H1 (cell line): ENCODE results near the gene CCR8. TPM values are rescaled to one million over a fixed set of nuclear protein-coding genes. Genes with fewer than 3 reads are reported as not detected.
A peak's percentile ranks its signal among the peaks of the same experiment; 100 is the strongest.

Source experiments
- CTCF ChIA-PET: fragments of 300-600 bp; sonication (Branson Sonifier 250); formaldehyde crosslinking; loops from one replicate; lab custom pipeline; 2021; ENCODE audit not compliant: partially characterized antibody; lab: Charles Lee
- POLR2A ChIA-PET: fragments of 300-600 bp; sonication (Branson Sonifier 250); formaldehyde crosslinking; loops from one replicate; lab custom pipeline; 2021; ENCODE audit warnings: inconsistent platforms; ENCODE audit not compliant: partially characterized antibody; lab: Charles Lee
- DNase-seq, 2 experiments: peaks; one replicate each; pipeline versions ENCODE4 v3.0.0 to v3.0.0-alpha.2; 2010 to 2022; ENCODE audit warnings: low spot score in 2 of 2, low read depth in 1 of 2, mixed read lengths in 1 of 2
- FAIRE-seq: peaks from 2 replicates; lab custom pipeline; 2011; peaks lifted over from hg19 to GRCh38; lab: Jason Lieb, UNC
- H2AFZ ChIP-seq: 2 replicates; pipeline ENCODE4 v1.8.1; 2012; ENCODE audit warnings: low read length, inconsistent platforms
- H2AK5ac ChIP-seq: 2 replicates; pipeline ENCODE4 v1.6.1; 2013; ENCODE audit warnings: low read depth, low read length
- H2BK120ac ChIP-seq: replicated peaks from 2 replicates; pipeline ENCODE3; 2013; ENCODE audit warnings: low read depth, low read length, inconsistent platforms
- H2BK12ac ChIP-seq: 2 replicates; pipeline ENCODE4 v1.6.1; 2013; ENCODE audit warnings: low read depth, low read length
- H2BK15ac ChIP-seq: 2 replicates; pipeline ENCODE4 v1.6.1; 2013; ENCODE audit warnings: low read length
- H2BK20ac ChIP-seq: 2 replicates; pipeline ENCODE4 v1.6.1; 2013; ENCODE audit warnings: low read length
- H2BK5ac ChIP-seq: 2 replicates; pipeline ENCODE4 v1.6.1; 2013; ENCODE audit warnings: low read depth, low read length
- H3K14ac ChIP-seq: 2 replicates; pipeline ENCODE4 v1.6.1; 2013; ENCODE audit warnings: inconsistent platforms; ENCODE audit not compliant: insufficient read length
- H3K18ac ChIP-seq: 2 replicates; pipeline ENCODE4 v1.6.1; 2013; ENCODE audit warnings: low read length; ENCODE audit errors: extremely low read depth
- H3K23ac ChIP-seq: 2 replicates; pipeline ENCODE4 v1.6.1; 2013; ENCODE audit warnings: inconsistent platforms; ENCODE audit not compliant: insufficient read length
- H3K23me2 ChIP-seq: 2 replicates; pipeline ENCODE4 v1.6.1; 2013; ENCODE audit warnings: low read depth, low read length
- H3K27ac ChIP-seq: 2 replicates; pipeline ENCODE4 v1.6.1; 2011; ENCODE audit warnings: low read depth, low read length, inconsistent platforms
- H3K27me3 ChIP-seq, 4 experiments: replicated peaks in 1 of 4; 1 replicate in 1 of 4; 2 replicates in 3 of 4; pipeline versions ENCODE4 v1.6.1 to v1.8.1; 2011 to 2013; ENCODE audit warnings: low read length in 3 of 4, mild to moderate bottlenecking in 3 of 4, inconsistent platforms in 2 of 4, mixed read lengths in 2 of 4, moderate library complexity in 1 of 4; ENCODE audit not compliant: control insufficient read depth in 3 of 4, insufficient read depth in 3 of 4; ENCODE audit errors: extremely low read depth in 1 of 4
- H3K36me3 ChIP-seq, 4 experiments: 2 replicates each; pipeline versions ENCODE4 v1.6.1 to v1.8.1; 2011 to 2013; ENCODE audit warnings: mild to moderate bottlenecking in 4 of 4, low read length in 3 of 4, moderate library complexity in 2 of 4, control low read depth in 1 of 4, inconsistent platforms in 1 of 4; ENCODE audit not compliant: insufficient read depth in 4 of 4, control insufficient read depth in 2 of 4
- H3K4ac ChIP-seq: replicated peaks from 2 replicates; pipeline ENCODE3; 2013; ENCODE audit warnings: low read length, low read depth, mixed read lengths, inconsistent platforms; ENCODE audit not compliant: insufficient read length
- H3K4me1 ChIP-seq, 4 experiments: replicated peaks in 1 of 4; 1 replicate in 1 of 4; 2 replicates in 3 of 4; pipeline versions ENCODE4 v1.6.1 to v1.8.1; 2011 to 2013; ENCODE audit warnings: low read length in 3 of 4, inconsistent platforms in 2 of 4, mixed read lengths in 1 of 4; ENCODE audit not compliant: insufficient read depth in 4 of 4, control insufficient read depth in 3 of 4
- H3K4me2 ChIP-seq, 2 experiments: 2 replicates each; pipeline versions ENCODE4 v1.6.1 to v1.8.1; 2011 to 2013; ENCODE audit warnings: low read depth in 2 of 2, low read length in 2 of 2, control low read depth in 1 of 2, inconsistent platforms in 1 of 2, mild to moderate bottlenecking in 1 of 2; ENCODE audit not compliant: insufficient read depth in 1 of 2
- H3K4me3 ChIP-seq, 4 experiments: fragments of 200-600, 300-600 bp in 1 of 4; sonication (generic), shearing (Covaris generic), sonication (Bioruptor Twin) in 1 of 4; 2 replicates each; pipeline versions ENCODE4 v1.5.1 to v1.8.1; 2011 to 2016; ENCODE audit warnings: low read length in 4 of 4, low read depth in 3 of 4, control low read depth in 2 of 4, inconsistent platforms in 2 of 4, mild to moderate bottlenecking in 2 of 4, mixed read lengths in 1 of 4, moderate library complexity in 1 of 4; ENCODE audit not compliant: insufficient read depth in 2 of 4; ENCODE audit errors: extremely low read depth in 1 of 4
- H3K56ac ChIP-seq: replicated peaks from 2 replicates; pipeline ENCODE3; 2013; ENCODE audit warnings: low read depth, mild to moderate bottlenecking, mixed read lengths, low read length, inconsistent platforms; ENCODE audit not compliant: insufficient read length
- H3K79me1 ChIP-seq: 2 replicates; pipeline ENCODE4 v1.6.1; 2013; ENCODE audit warnings: low read depth, low read length, control low read depth
- H3K79me2 ChIP-seq, 2 experiments: 2 replicates each; pipeline versions ENCODE4 v1.6.1 to v1.8.1; 2012 to 2013; ENCODE audit warnings: low read length in 2 of 2, mild to moderate bottlenecking in 2 of 2, inconsistent platforms in 1 of 2; ENCODE audit not compliant: insufficient read depth in 2 of 2, control insufficient read depth in 1 of 2
- H3K9ac ChIP-seq, 4 experiments: replicated peaks in 1 of 4; 1 replicate in 1 of 4; 2 replicates in 3 of 4; pipeline versions ENCODE4 v1.6.1 to v1.8.1; 2011 to 2013; ENCODE audit warnings: low read depth in 3 of 4, low read length in 3 of 4, control low read depth in 2 of 4, mild to moderate bottlenecking in 2 of 4, moderate library complexity in 2 of 4, inconsistent platforms in 1 of 4; ENCODE audit errors: extremely low read depth in 1 of 4
- H3K9me3 ChIP-seq, 2 experiments: 2 replicates each; pipeline versions ENCODE4 v1.6.1 to v1.8.1; 2012 to 2013; ENCODE audit warnings: mild to moderate bottlenecking in 2 of 2, moderate library complexity in 2 of 2, control low read depth in 1 of 2, inconsistent platforms in 1 of 2, low read depth in 1 of 2, low read length in 1 of 2, mixed read lengths in 1 of 2; ENCODE audit not compliant: insufficient read depth in 2 of 2
- H4K20me1 ChIP-seq, 2 experiments: replicated peaks in 1 of 2; 2 replicates each; pipeline versions ENCODE3 to v1.8.1; 2011 to 2013; ENCODE audit warnings: inconsistent platforms in 2 of 2, low read length in 2 of 2, mild to moderate bottlenecking in 1 of 2; ENCODE audit not compliant: insufficient read depth in 2 of 2, control insufficient read depth in 1 of 2
- H4K5ac ChIP-seq: 2 replicates; pipeline ENCODE4 v1.6.1; 2013; ENCODE audit warnings: low read length, low read depth, mixed read lengths, inconsistent platforms; ENCODE audit not compliant: insufficient read length
- H4K8ac ChIP-seq: 2 replicates; pipeline ENCODE4 v1.8.0; 2013; ENCODE audit warnings: mild to moderate bottlenecking, moderate library complexity, low read length, inconsistent platforms; ENCODE audit not compliant: insufficient read depth; ENCODE audit errors: extremely low read depth
- H4K91ac ChIP-seq: replicated peaks from 2 replicates; pipeline ENCODE3; 2013; ENCODE audit warnings: low read length, mixed read lengths, inconsistent platforms; ENCODE audit not compliant: insufficient read length
- SP2 ChIP-seq: IDR thresholded peaks from 2 replicates; pipeline ENCODE4 v1.6.1; 2012; ENCODE audit warnings: mild to moderate bottlenecking, low read length, inconsistent platforms
- WGBS, 2 experiments: shearing (Covaris generic) in 1 of 2; methylation state at CpG; one replicate each; pipeline versions ENCODE4 v1.1.6 to v1.1.7; 2013 to 2015; ENCODE audit warnings: low lambda C conversion rate in 2 of 2, mixed read lengths in 2 of 2, inconsistent platforms in 1 of 2, low coverage in 1 of 2, missing lambda C conversion rate in 1 of 2; ENCODE audit not compliant: insufficient replicate concordance in 2 of 2, insufficient coverage in 1 of 2, insufficient read length in 1 of 2; ENCODE audit errors: extremely low coverage in 1 of 2, missing lambda C conversion rate in 1 of 2; 5-methylcytosine and 5-hydroxymethylcytosine counted together
- polyA plus RNA-seq, 7 experiments: library from polyadenylated mRNA; depleted of rRNA in 3 of 7; stranded (reverse) in 5 of 7; unstranded in 2 of 7; fragments of >200 nt in 5 of 7; fragments of 200-250 nt in 2 of 7; gene quantifications; 1 replicate in 5 of 7; 2 replicates in 1 of 7; 4 replicates in 1 of 7; pipeline versions ENCODE4 v1.2.1 to v1.2.3, GENCODE V29; 2011 to 2013; ENCODE audit warnings: missing spikeins in 2 of 7, mixed read lengths in 2 of 7
- total RNA-seq: library from RNA; stranded (reverse); fragmentation: NEBNext Ultra II Directional; extraction: Animal tissue kit (Norgen Biotek cat#: 25700); gene quantifications from 2 replicates; pipeline ENCODE4 v1.2.1, GENCODE V29; 2021

Gene CCR8
- total and polyA plus RNA-seq, 2 of the 8 experiments (the other 6 are each of a cell fraction or from before 2014, with no cell fraction given): 0.35 TPM; not detected in 1

GRCh38 chr3:39347586-39347876, 18.0 kb downstream of the CCR8 start:
- H3K79me2 ChIP-seq: no peaks in the 10 kb centered on the region
- WGBS, 2 experiments: 87% methylated on average over 3 of the region's 3 CpGs; no CpG with 5 or more reads in 1 of the 2 experiments
- H2BK12ac ChIP-seq: no peak overlapping the region
- no peak overlapping the region for H3K23ac ChIP-seq
- FAIRE-seq (no peak), DNase-seq (no peak)
- H2BK20ac ChIP-seq: no peak overlapping the region
- peak overlapping the region; percentile 48 for H2BK120ac ChIP-seq
- no peak overlapping the region for H3K27ac ChIP-seq
- no peak for TF ChIP-seq SP2
- ChIA-PET POLR2A (interaction anchor here (0.8 to 2.1 kb wide), 2 partner anchors 57 to 60 kb away, joined by 3 to 12 read pairs; partner anchors contain the start of gene RPSA), CTCF (interaction anchor here (1.4 to 3.4 kb wide), 5 partner anchors 29 to 221 kb away, joined by 3 to 15 read pairs (median 8); no protein-coding TSS in a partner anchor)
- no peak overlapping the region for H4K5ac ChIP-seq
- H4K8ac ChIP-seq: no peak overlapping the region
- H3K27me3 ChIP-seq: no peaks in the 10 kb centered on the region
- no peak overlapping the region for H3K56ac ChIP-seq
- no peak overlapping the region for H2BK15ac ChIP-seq
- H3K36me3 ChIP-seq: no peaks in the 10 kb centered on the region
- H3K23me2 ChIP-seq: no peaks in the 10 kb centered on the region
- no peak overlapping the region for H2BK5ac ChIP-seq
- no peak overlapping the region for H3K4ac ChIP-seq
- H3K9me3 ChIP-seq: no peaks in the 10 kb centered on the region
- no peaks in the 10 kb centered on the region for H4K20me1 ChIP-seq
- H3K14ac ChIP-seq: no peak overlapping the region
- H3K9ac ChIP-seq: no peak overlapping the region
- no peaks in the 10 kb centered on the region for H3K79me1 ChIP-seq
- no peak overlapping the region for H2AK5ac ChIP-seq
- H3K4me2 ChIP-seq: no peak overlapping the region; a peak in 1 of 4 replicates
- H3K4me1 ChIP-seq: peaks cover 0 to 4% (median 1%) of the 10 kb centered on the region in 4 experiments; a peak in 2 of 7 replicates
- H3K18ac ChIP-seq: no peak overlapping the region
- no peak overlapping the region for H4K91ac ChIP-seq
- peak overlapping the region; percentile 8; the same call in 1 of the 2 replicates for H2AFZ ChIP-seq
- no peak overlapping the region for H3K4me3 ChIP-seq
